ENCODE results near the gene LIM2.

Gene LIM2

GRCh38 chr19:51366389-51367254, 21.2 kb downstream of the LIM2 start:
- H3K27ac ChIP-seq (ENCODE audit: extremely low read depth, low read depth, low read length), result peak overlapping the region; percentile 85
- H3K4me1 ChIP-seq (ENCODE audit: control insufficient read depth, insufficient read depth, low read length), result peaks cover 10% of the 10 kb centered on the region
- ChIA-PET POLR2A (interaction anchor here (0.9 to 2.7 kb wide), 12 partner anchors 7 to 38 kb away, joined by 3 to 37 read pairs (median 8); partner anchors contain the start of gene VSIG10L), CTCF (interaction anchor here (1.0 to 1.3 kb wide), 3 partner anchors 27 to 28 kb away, joined by 4 to 6 read pairs (median 5); no protein-coding TSS in a partner anchor)
- H3K36me3 ChIP-seq (ENCODE audit: control insufficient read depth in 2 of 2, insufficient read depth in 1 of 2, low read length in 2 of 2), result no peaks in the 10 kb centered on the region; a peak in 1 of 3 replicates
- peak overlapping the region; percentile 77 for H3K4me3 ChIP-seq (ENCODE audit: low read depth, low read length)
- no peaks in the 10 kb centered on the region for H3K9me3 ChIP-seq (ENCODE audit: control insufficient read depth, insufficient read depth, low read depth, low read length)
- TF ChIP-seq ZFHX2 (tag by site-specific recombination; conservative IDR thresholded peaks at IDR 0.05), result peak; percentile 67
- TF ChIP-seq ZBTB17 (tag by site-specific recombination; IDR thresholded peaks at IDR 0.05), result peak; percentile 84
- peak; percentile 28; the same call in 1 of the 2 replicates for TF ChIP-seq YY1 (tag by site-specific recombination; IDR thresholded peaks at IDR 0.05)
- TF ChIP-seq BCL11A (tag by site-specific recombination; IDR thresholded peaks at IDR 0.05; ENCODE audit: low read depth), result peak; percentile 92
- TF ChIP-seq ZNF629 (tag by site-specific recombination; IDR thresholded peaks at IDR 0.05), result peak; percentile 43
- TF ChIP-seq ZBTB21 (tag by site-specific recombination; IDR thresholded peaks at IDR 0.05), result peak; percentile 49; the same call in 1 of the 2 replicates
- peak; percentile 48; the same call in 1 of the 2 replicates for TF ChIP-seq ZNF580 (tag by site-specific recombination; IDR thresholded peaks at IDR 0.05)
- TF ChIP-seq ZNF501 (tag by site-specific recombination; IDR thresholded peaks at IDR 0.05), result 0 out of 2 replicates have a peak, but pooled peaks have one; percentile 38
- TF ChIP-seq ZIC2 (tag by site-specific recombination; IDR thresholded peaks at IDR 0.05), result peak; percentile 10; the same call in 1 of the 2 replicates
- peak; percentile 62; the same call in 1 of the 2 replicates for TF ChIP-seq ZNF239 (tag by site-specific recombination; IDR thresholded peaks at IDR 0.05)
- peak; percentile 89; the same call in 1 of the 2 replicates for TF ChIP-seq ZNF391 (tag by site-specific recombination; IDR thresholded peaks at IDR 0.05; ENCODE audit: borderline replicate concordance, low read depth)
- no peak for TF ChIP-seq HOXC10 (CRISPR knock-in tag; IDR thresholded peaks at IDR 0.05)
- TF ChIP-seq KLF10 (tag by site-specific recombination; IDR thresholded peaks at IDR 0.05), result peak; percentile 81
- TF ChIP-seq ZNF2 (tag by site-specific recombination; IDR thresholded peaks at IDR 0.05), result 0 out of 2 replicates have a peak, but pooled peaks have one; percentile 17
- peak; percentile 14; the same call in 1 of the 2 replicates for TF ChIP-seq REST (tag by site-specific recombination; IDR thresholded peaks at IDR 0.05)
- peak; percentile 9; the same call in 1 of the 2 replicates for TF ChIP-seq ZNF596 (tag by site-specific recombination; IDR thresholded peaks at IDR 0.05)
- TF ChIP-seq ZNF292 (tag by site-specific recombination; IDR thresholded peaks at IDR 0.05; ENCODE audit: borderline replicate concordance, low read depth), result no peak
- peak; percentile 44 for TF ChIP-seq EGR2 (tag by site-specific recombination; IDR thresholded peaks at IDR 0.05; ENCODE audit: low read depth)
- TF ChIP-seq ZNF791 (tag by site-specific recombination; IDR thresholded peaks at IDR 0.05), result 0 out of 2 replicates have a peak, but pooled peaks have one; percentile 8
- TF ChIP-seq ZSCAN5A (tag by site-specific recombination; IDR thresholded peaks at IDR 0.05), result no peak
- peak; percentile 38; the same call in 1 of the 2 replicates for TF ChIP-seq SP7 (tag by site-specific recombination; IDR thresholded peaks at IDR 0.05)
- TF ChIP-seq ZNF600 (tag by site-specific recombination; IDR thresholded peaks at IDR 0.05), result peak; percentile 94
- peak; percentile 84; the same call in 1 of the 2 replicates for TF ChIP-seq MZF1 (tag by site-specific recombination; IDR thresholded peaks at IDR 0.05; ENCODE audit: borderline replicate concordance)
- TF ChIP-seq ZNF549 (tag by site-specific recombination; IDR thresholded peaks at IDR 0.05), result no peak
- TF ChIP-seq OSR2 (tag by site-specific recombination; IDR thresholded peaks at IDR 0.05), result no peak
- peak; percentile 73; the same call in 1 of the 2 replicates for TF ChIP-seq KLF7 (tag by site-specific recombination; IDR thresholded peaks at IDR 0.05; ENCODE audit: borderline replicate concordance)
- TF ChIP-seq HIC1 (tag by site-specific recombination; IDR thresholded peaks at IDR 0.05), result 0 out of 2 replicates have a peak, but pooled peaks have one; percentile 27

All from HEK293 (cell line).